Prostate gland (tissue), 2 donors: ENCODE data around the gene TTPAL.

Experiments
- CTCF ChIP-seq, 4 experiments: fragments of 200-600 bp in 2 of 4; fragments of 450-650 bp in 2 of 4; sonication (generic) in 2 of 4; IDR thresholded peaks; 1 replicate in 3 of 4; 2 replicates in 1 of 4; pipeline ENCODE4 v1.5.1; 2016 to 2019; ENCODE audit warnings: antibody characterized with exemption in 4 of 4, mild to moderate bottlenecking in 2 of 4, moderate library complexity in 2 of 4
- POLR2A ChIP-seq: fragments of 450-650 bp; IDR thresholded peaks from one replicate; pipeline ENCODE4 v1.6.1; 2016; ENCODE audit warnings: antibody characterized with exemption, mild to moderate bottlenecking
- POLR2AphosphoS5 ChIP-seq: sonication (generic); formaldehyde crosslinking; IDR thresholded peaks from one replicate; pipeline ENCODE4 v1.6.1; 2017; ENCODE audit warnings: antibody characterized with exemption

GRCh38 chr20:44436393-44436792, 39.3 kb upstream of the TTPAL start:
- no peak for TF ChIP-seq CTCF (IDR thresholded peaks at IDR 0.05)
- no peak for TF ChIP-seq POLR2A
- TF ChIP-seq POLR2AphosphoS5, result no peak
